Measurements from ENCODE around the gene RPAIN. TPM values are rescaled to one million over a fixed set of nuclear protein-coding genes. Genes with fewer than 3 reads are reported as not detected.

Gene RPAIN
- total and polyA plus RNA-seq, 5 experiments from 2014 or later: 26.8 to 79.3 (median 36.1) TPM

DNA sequence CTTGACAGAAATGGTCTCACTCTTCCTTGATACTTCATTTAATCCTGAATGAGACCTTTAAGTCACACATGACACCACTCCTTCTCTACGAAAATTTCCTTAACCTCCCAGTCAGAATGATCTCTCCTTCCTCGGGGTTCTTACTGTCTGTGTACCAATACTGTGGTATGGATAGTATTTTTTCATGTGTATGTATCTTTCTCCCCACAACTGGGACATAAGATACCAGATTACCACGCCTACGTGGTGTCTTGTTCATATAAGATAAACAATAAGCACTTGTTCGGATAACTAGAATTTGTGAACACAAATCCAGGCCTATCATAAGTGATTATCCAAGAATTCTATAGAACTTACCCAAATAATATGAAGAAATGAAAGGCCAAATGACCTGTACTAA is 11.8 kb upstream of the RPAIN start:
- Mint-ChIP-seq H3K27me3 (no peaks in the 10 kb centered on the region), H3K27ac (no peak overlapping the region), H3K4me3 (no peak overlapping the region), H3K4me1 (peaks cover 14 to 31% (median 27%) of the 10 kb centered on the region in 4 donors), H3K9me3 (no peaks in the 10 kb centered on the region), H3K36me3 (peaks cover 0 to 37% (median 31%) of the 10 kb centered on the region in 3 donors)
- POLR2A ChIA-PET: no interaction called here
- no peak for ATAC-seq
- no peak for DNase-seq

DNA sequence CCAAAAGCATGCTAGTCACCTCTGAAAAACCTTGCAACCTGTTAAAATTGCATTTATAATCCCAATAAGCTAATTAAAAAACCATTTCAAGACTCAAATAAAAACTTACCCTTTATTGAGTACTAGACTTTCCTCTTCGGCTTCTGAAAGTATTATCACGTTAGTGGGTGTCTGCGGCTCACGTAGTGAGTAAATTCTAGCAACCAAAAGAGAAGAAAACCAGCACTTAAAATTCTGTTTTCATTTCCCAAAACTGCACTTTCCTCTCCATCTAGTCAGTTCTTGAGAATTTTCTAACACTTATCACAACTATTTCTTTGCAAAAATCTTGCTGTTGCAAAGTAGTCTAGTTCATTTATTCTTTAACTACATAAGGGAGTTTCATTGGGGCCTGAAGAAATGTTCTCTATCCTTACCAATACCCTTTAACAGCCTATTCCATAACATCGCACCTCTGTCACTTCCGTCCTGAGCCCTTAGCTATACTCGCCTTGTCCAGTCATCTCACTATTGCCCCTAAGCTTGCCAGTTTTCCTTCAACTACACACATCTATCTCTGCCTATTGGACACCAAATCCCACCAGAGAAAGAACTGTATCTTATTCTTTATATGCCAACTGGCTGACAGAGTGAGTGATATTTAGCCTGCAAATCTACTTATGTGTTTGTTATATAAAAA is 9.2 kb upstream of the RPAIN start:
- DNase-seq (no peak), ATAC-seq (no peak)
- POLR2A ChIA-PET: interaction anchor here (0.6 kb wide), 1 partner anchor 142 kb away, joined by 4 read pairs; no protein-coding TSS in a partner anchor
- Mint-ChIP-seq H3K27ac (peak overlapping the region in 3 of 10 donors; percentile 4 to 67 (median 42)), H3K36me3 (peaks cover 0 to 61% (median 27%) of the 10 kb centered on the region in 3 donors), H3K4me3 (peak overlapping the region in 1 of 10 donors; percentile 46), H3K27me3 (no peaks in the 10 kb centered on the region), H3K9me3 (no peaks in the 10 kb centered on the region), H3K4me1 (peaks cover 14 to 38% (median 34%) of the 10 kb centered on the region in 4 donors)

DNA sequence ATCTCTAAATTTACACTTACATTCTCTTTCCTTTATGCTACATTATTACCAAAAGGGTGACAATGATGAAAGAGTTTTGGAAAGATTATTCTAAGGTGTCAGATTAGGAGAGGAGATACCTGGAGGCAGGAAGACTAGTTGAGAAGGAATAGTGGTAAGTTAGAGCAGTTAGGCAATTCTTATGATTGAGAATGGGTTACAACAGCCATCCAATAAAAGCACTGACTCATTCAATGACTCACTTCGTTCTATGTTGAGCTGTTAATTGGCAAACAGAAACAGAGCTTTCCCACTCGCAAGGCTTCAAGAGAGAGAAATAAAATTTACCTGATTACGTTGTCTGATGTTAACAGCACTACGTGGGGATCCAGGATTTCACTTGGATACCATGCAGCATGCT is 6.3 kb upstream of the RPAIN start:
- Mint-ChIP-seq H3K9me3 (no peaks in the 10 kb centered on the region), H3K27ac (no peak overlapping the region), H3K4me1 (peaks cover 17 to 56% (median 50%) of the 10 kb centered on the region in 4 donors), H3K36me3 (peaks cover 0 to 80% (median 28%) of the 10 kb centered on the region in 3 donors), H3K27me3 (no peaks in the 10 kb centered on the region), H3K4me3 (no peak overlapping the region)
- ATAC-seq (no peak), DNase-seq (no peak)
- POLR2A ChIA-PET: interaction anchor here (1.8 kb wide), 1 partner anchor 9 kb away, joined by 4 read pairs; no protein-coding TSS in a partner anchor

DNA sequence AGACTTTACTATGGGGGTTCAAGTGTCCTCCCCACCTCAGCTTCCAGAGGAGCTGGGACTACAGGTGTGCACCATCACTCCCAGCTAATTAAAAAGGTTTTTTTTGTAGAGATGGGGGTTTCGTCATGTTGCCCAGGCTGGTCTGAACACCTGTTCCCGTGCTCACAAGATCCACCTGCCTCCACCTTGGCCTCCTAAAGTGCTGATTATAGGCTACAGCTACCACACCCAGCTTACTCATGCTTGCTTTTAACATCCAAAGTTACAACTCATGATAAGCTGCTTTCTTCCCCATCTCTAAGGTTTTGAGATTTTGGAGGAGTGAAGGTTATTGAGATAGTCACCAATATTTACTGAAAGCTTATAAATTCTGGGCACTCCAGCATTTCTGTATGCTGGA is 3.1 kb upstream of the RPAIN start:
- POLR2A ChIA-PET: interaction anchor here (1.5 kb wide), 1 partner anchor 167 kb away, joined by 3 read pairs; the partner anchor contains the start of gene NLRP1
- peak overlapping the region; percentile 30 to 90 (median 58) for H3K4me3 Mint-ChIP-seq
- H3K27ac Mint-ChIP-seq: peak overlapping the region; percentile 6 to 77 (median 60)
- ATAC-seq (no peak), DNase-seq (no peak)
- H3K4me1 Mint-ChIP-seq: peaks cover 16 to 68% (median 50%) of the 10 kb centered on the region in 4 donors
- H3K27me3 Mint-ChIP-seq: no peaks in the 10 kb centered on the region
- no peaks in the 10 kb centered on the region for H3K9me3 Mint-ChIP-seq
- H3K36me3 Mint-ChIP-seq: peaks cover 0 to 66% (median 14%) of the 10 kb centered on the region in 3 donors

DNA sequence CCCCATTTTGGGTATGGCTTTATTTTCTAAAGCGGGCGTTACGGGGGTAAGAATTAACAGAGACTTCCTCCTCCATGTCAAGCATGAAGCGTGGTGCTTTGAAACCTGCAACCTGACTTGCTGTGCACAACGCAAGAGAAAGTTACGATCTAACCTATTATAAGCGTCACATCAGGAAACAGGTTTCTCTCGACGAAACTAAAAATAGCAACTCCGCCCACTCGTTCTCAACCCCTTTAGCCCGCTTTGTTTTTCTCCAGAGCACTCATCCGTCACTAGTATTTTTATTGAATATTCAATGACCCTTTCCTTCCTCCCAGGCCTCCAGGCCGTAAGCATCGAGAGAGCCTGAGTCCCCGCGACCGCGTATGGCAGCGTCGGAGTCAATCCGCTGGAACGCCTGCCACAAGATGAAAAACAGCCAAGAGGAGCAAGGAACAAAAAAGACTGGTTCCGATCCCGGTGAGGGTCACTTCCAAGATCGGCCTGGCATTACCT is 1.1 kb upstream of the RPAIN start:
- POLR2A ChIA-PET: interaction anchor here (0.6 to 2.4 kb wide), 14 partner anchors 13 to 479 kb away, joined by 3 to 19 read pairs (median 6); partner anchors contain the start of genes C1QBP, DERL2, DHX33 and MIS12
- peak overlapping the region; percentile 92 to 100 (median 99) for H3K27ac Mint-ChIP-seq
- peaks cover 0 to 60% (median 7%) of the 10 kb centered on the region in 3 donors for H3K36me3 Mint-ChIP-seq
- no peaks in the 10 kb centered on the region for H3K27me3 Mint-ChIP-seq
- H3K4me1 Mint-ChIP-seq: peaks cover 10 to 63% (median 38%) of the 10 kb centered on the region in 4 donors
- peak; percentile 29 to 85 (median 72) for DNase-seq
- peak; percentile 39 to 52 for ATAC-seq
- no peaks in the 10 kb centered on the region for H3K9me3 Mint-ChIP-seq
- peak overlapping the region; percentile 90 to 100 (median 99) for H3K4me3 Mint-ChIP-seq

DNA sequence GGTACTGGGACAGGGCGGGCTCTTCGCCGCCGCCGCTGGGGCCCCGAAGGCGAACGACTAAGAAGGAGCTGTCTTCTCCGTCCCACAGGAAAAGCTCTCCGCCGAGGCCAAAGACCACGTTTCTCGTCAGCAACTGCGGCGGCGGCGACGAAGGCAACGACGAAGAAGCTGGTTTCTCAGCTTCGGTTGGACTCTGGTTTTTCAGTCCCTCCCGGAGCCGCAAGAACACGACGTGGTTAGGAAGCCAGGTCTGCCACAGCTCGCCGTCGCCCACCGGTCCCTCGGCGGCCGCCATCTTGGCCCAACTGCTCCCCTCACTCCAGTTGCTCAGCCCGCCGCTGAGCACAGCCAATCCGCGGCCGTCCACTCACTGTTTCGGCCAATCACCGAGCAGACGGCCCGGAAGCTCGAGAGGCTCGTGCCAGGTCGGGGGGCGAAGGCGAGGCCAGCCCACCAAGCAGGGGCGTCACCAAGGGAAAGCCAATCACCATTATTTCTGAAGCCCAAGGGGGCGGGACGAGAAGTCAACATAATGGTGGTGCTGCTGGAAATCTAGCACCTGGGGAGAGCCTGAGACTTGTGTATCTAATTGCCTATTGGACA is 525 bp upstream of the RPAIN start, which contains the start of gene NUP88:
Gene NUP88 (minus strand): TSS at position 307 of the 603 bp plus-strand sequence. CDS start 12 bp downstream, at position 295.
- H3K4me3 Mint-ChIP-seq: peak within 1 kb of the TSS; percentile 90 to 100 (median 99)
- no peaks in the 10 kb centered on the region for H3K9me3 Mint-ChIP-seq
- DNase-seq: peak; percentile 91 to 98 (median 96)
- peak within 1 kb of the TSS; percentile 92 to 100 (median 99) for H3K27ac Mint-ChIP-seq
- peak; percentile 89 to 91 for ATAC-seq
- peaks cover 0 to 60% (median 7%) of the 10 kb centered on the region in 3 donors for H3K36me3 Mint-ChIP-seq
- H3K27me3 Mint-ChIP-seq: no peaks in the 10 kb centered on the region
- POLR2A ChIA-PET: interaction anchor here (0.6 to 2.4 kb wide), 13 partner anchors 13 to 479 kb away, joined by 3 to 19 read pairs (median 8); partner anchors contain the start of genes C1QBP, DERL2, DHX33 and MIS12
- H3K4me1 Mint-ChIP-seq: peaks cover 10 to 62% (median 38%) of the 10 kb centered on the region in 4 donors

DNA sequence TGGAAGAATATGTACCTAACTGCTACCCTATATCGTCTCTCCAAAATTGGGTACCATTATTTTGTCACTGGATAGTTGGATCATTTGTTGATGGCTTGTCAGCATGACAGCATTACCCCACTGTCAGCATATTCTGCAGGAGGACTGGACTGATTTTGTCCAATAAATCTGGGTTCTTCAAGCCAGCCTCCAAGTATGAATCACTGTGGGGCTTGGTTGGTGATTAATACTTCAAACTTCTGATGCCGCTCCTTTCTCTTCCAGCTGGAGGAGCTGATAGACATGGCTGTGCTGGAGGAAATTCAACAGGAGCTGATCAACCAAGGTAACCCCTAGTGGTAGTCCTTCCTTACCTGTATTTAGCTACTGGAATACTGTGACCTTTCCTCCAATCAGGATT is 2.5 kb downstream of the RPAIN start:
- ATAC-seq: no peak
- Mint-ChIP-seq H3K9me3 (no peaks in the 10 kb centered on the region), H3K36me3 (peaks cover 0 to 59% (median 12%) of the 10 kb centered on the region in 3 donors), H3K27me3 (no peaks in the 10 kb centered on the region), H3K4me1 (peaks cover 8 to 48% (median 31%) of the 10 kb centered on the region in 4 donors), H3K4me3 (peak overlapping the region in 1 of 10 donors; percentile 14), H3K27ac (no peak overlapping the region)
- POLR2A ChIA-PET: interaction anchor here (0.6 kb wide), 1 partner anchor 30 kb away, joined by 4 read pairs; no protein-coding TSS in a partner anchor
- no peak for DNase-seq

DNA sequence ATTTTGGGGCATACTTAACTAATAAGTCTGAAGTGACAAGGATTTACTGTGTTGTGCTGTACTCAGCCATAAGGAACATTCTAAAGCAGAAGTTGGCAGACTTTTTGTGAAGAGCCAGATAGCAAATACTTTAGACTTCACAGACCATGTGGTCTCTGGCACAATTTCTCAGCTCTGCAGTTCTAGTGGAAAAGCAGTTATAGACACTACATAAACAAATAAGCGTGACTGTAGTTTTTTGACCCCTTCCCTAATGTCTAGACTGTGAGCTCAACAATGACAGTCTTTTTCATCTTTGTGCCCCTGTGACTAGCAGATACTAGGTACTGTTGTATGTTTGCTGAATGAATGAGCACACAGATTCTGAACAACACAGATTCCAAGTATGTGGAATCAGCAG is 4.9 kb downstream of the RPAIN start:
- H3K4me3 Mint-ChIP-seq: no peak overlapping the region
- no peaks in the 10 kb centered on the region for H3K27me3 Mint-ChIP-seq
- peaks cover 8 to 34% (median 26%) of the 10 kb centered on the region in 4 donors for H3K4me1 Mint-ChIP-seq
- peak overlapping the region in 1 of 10 donors; percentile 52 for H3K27ac Mint-ChIP-seq
- H3K36me3 Mint-ChIP-seq: peaks cover 0 to 75% (median 12%) of the 10 kb centered on the region in 3 donors
- POLR2A ChIA-PET: interaction anchor here (0.7 kb wide), 1 partner anchor 117 kb away, joined by 4 read pairs; no protein-coding TSS in a partner anchor
- H3K9me3 Mint-ChIP-seq: no peaks in the 10 kb centered on the region
- DNase-seq (no peak), ATAC-seq (no peak)

DNA sequence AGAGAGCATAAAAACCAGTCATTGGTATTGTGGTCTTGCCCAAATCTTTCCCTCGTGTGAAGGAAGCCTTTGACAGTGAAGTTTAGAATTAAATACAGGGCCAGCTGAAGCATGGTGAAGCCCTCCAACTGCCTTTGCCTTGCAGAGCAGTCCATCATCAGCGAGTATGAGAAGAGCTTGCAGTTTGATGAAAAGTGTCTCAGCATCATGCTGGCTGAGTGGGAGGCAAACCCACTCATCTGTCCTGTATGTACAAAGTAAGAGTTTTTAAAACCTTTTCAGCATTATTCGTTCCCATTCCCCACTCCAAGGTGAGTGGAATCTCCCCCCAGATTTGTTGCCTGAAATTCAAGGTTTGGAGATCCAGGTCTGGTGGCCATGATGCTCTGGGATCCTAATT is 5.8 kb downstream of the RPAIN start:
- H3K9me3 Mint-ChIP-seq: no peaks in the 10 kb centered on the region

DNA sequence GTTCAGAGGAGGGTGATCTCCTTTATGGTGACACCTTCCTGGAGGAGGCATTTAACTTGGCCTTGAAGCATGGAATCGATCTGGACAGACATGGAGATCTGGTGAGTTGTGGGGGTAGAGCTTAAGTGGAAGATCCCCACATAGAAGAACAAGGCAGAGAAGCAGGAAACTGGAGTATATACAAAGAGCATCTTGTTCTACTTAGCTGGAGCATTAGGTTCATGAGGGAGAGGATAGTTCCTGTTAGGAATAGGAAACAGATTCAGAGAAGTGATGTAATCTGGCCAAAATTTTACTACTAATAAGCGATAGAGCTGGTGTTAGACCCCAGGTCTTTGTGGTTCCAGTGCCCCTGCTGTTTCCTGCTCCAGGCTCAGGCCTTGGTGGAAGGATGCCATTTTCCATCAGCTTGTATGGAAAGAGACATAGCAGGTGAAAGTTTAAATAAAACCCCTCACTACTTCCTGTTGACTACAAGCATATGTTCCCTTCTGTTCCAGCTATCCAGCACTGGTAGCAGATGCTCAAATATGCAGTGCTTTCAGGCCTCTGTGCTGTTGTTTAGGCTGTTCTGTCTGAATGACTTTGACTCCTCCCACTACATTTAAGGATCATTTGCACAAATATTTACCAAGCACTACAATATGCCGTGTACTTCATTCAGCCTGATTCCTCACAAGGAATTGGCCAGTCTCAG is 9.4 kb downstream of the RPAIN start:
- H3K4me1 Mint-ChIP-seq: peaks cover 0 to 14% (median 3%) of the 10 kb centered on the region in 4 donors
- H3K27ac Mint-ChIP-seq: peak overlapping the region in 7 of 10 donors; percentile 4 to 83 (median 62)
- H3K36me3 Mint-ChIP-seq: peaks cover 5 to 90% (median 16%) of the 10 kb centered on the region in 3 donors
- no peaks in the 10 kb centered on the region for H3K27me3 Mint-ChIP-seq
- H3K4me3 Mint-ChIP-seq: no peak overlapping the region
- H3K9me3 Mint-ChIP-seq: no peaks in the 10 kb centered on the region
- DNase-seq (no peak), ATAC-seq (no peak)
- POLR2A ChIA-PET: interaction anchor here (0.9 kb wide), 1 partner anchor 11 kb away, joined by 4 read pairs; no protein-coding TSS in a partner anchor

More for the DNA sequence above, 5.8 kb downstream of the RPAIN start:
- Mint-ChIP-seq H3K4me3 (no peak overlapping the region), H3K27me3 (no peaks in the 10 kb centered on the region), H3K4me1 (peaks cover 9 to 29% (median 19%) of the 10 kb centered on the region in 4 donors), H3K27ac (peak overlapping the region in 1 of 10 donors; percentile 21), H3K36me3 (peaks cover 4 to 83% (median 17%) of the 10 kb centered on the region in 3 donors)
- no peak for ATAC-seq
- no peak for DNase-seq
- POLR2A ChIA-PET: interaction anchor here (1.7 kb wide), 1 partner anchor 13 kb away, joined by 4 read pairs; the partner anchor contains the start of gene C1QBP

DNA sequence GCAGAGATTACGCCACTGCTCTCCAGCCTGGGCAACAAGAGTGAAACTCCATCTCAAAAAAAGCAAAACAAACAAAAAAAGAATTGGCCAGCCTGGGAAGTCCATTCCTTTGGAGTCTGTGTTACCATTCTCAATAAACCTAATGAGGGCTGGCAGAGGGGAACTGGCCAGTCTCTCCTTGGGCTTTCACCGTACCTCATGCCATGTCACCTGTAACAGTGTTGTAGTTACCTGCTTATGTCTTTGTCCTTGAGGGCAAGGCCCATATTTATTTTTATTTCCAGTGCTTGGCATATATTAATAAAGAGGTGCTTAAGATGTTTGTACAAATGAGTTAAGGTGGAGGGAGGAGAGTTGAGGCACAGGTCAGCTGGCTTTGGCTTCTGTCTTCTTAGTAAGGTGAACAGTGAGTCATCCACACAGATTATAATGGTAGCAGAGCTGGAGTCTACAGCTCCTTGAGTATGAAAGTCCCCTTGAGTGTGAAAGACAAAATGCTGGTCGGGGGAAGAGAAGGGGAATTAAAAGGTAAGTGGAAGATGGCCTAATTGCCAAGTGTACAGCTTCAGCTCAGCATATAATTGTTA is 10.5 kb downstream of the RPAIN start:
- POLR2A ChIA-PET: no interaction called here
- no peaks in the 10 kb centered on the region for H3K9me3 Mint-ChIP-seq
- no peak for ATAC-seq
- peaks cover 0 to 14% (median 7%) of the 10 kb centered on the region in 4 donors for H3K4me1 Mint-ChIP-seq
- H3K27me3 Mint-ChIP-seq: no peaks in the 10 kb centered on the region
- no peak overlapping the region for H3K4me3 Mint-ChIP-seq
- H3K27ac Mint-ChIP-seq: peak overlapping the region in 8 of 10 donors; percentile 1 to 79 (median 60)
- no peak for DNase-seq
- peaks cover 5 to 90% (median 14%) of the 10 kb centered on the region in 3 donors for H3K36me3 Mint-ChIP-seq
